NCI-H748 (cell line): ENCODE results near the gene HSPA4L.

Experiments used
- DNase-seq: peaks from one replicate; lab custom pipeline; 2025; ENCODE audit not compliant: unreplicated experiment; lab: John Stamatoyannopoulos, UW

The HSPA4L gene

GRCh38 chr4:127856813-127857447, 74.8 kb downstream of the HSPA4L start:
- DNase-seq = no peak

GRCh38 chr4:127857641-127858040, 75.5 kb downstream of the HSPA4L start:
- DNase-seq = no peak

- no peak for DNase-seq
Measured at GRCh38 chr4:127868196-127868595, 86.1 kb downstream of the HSPA4L start.

GRCh38 chr4:127870281-127870680, 88.2 kb downstream of the HSPA4L start:
- DNase-seq = no peak

GRCh38 chr4:127870688-127871087, 88.6 kb downstream of the HSPA4L start:
- DNase-seq = no peak

GRCh38 chr4:127875791-127876190, 93.7 kb downstream of the HSPA4L start:
- DNase-seq = no peak

GRCh38 chr4:127880763-127881562, 98.8 kb downstream of the HSPA4L start, which contains the start of gene PLK4:
Gene PLK4 (plus strand): TSS chr4:127880893. CDS start chr4:127881135, 242 bp downstream.
- peak; percentile 95 for DNase-seq

GRCh38 chr4:127881563-127881864, 99.4 kb downstream of the HSPA4L start:
- DNase-seq = no peak

- peak; percentile 6 for DNase-seq
Measured at GRCh38 chr4:127888559-127888958, 106.4 kb downstream of the HSPA4L start.

GRCh38 chr4:127889903-127890302, 107.8 kb downstream of the HSPA4L start:
- no peak for DNase-seq
